Esophagus squamous epithelium (tissue), 4 donors: ENCODE measurements around the gene PRUNE2.

Source experiments
- CTCF ChIP-seq, 6 experiments: fragments of 450-650 bp in 4 of 6; fragments of 200-600 bp in 2 of 6; sonication (generic) in 2 of 6; IDR thresholded peaks; one replicate each; pipeline ENCODE4 v1.5.1; 2016 to 2019; ENCODE audit warnings: antibody characterized with exemption in 6 of 6, mild to moderate bottlenecking in 4 of 6, moderate library complexity in 4 of 6
- POLR2A ChIP-seq, 4 donors: fragments of 450-650 bp; IDR thresholded peaks; one replicate each; pipeline ENCODE4 v1.6.1; 2017; ENCODE audit warnings: antibody characterized with exemption in 4 of 4, mild to moderate bottlenecking in 4 of 4, moderate library complexity in 3 of 4

GRCh38 chr9:76613150-76613781 is 292.6 kb downstream of the PRUNE2 start:
- TF ChIP-seq CTCF (IDR thresholded peaks at IDR 0.05) (no peak), POLR2A (IDR thresholded peaks at IDR 0.05) (no peak)
